GM12874 (cell line): ENCODE measurements around the gene VCAN.

Experiments
- TF ChIP-seq, protein P1 (sequence below): IDR thresholded peaks from 2 replicates; pipeline ENCODE4 v1.5.1; 2011; ENCODE audit warnings: low read depth, mild to moderate bottlenecking, control low read depth, low read length, moderate library complexity; ENCODE audit not compliant: insufficient read depth

Gene VCAN

GRCh38 chr5:83513491-83513890, 41.9 kb downstream of the VCAN start:
- TF ChIP-seq, protein P1, sequence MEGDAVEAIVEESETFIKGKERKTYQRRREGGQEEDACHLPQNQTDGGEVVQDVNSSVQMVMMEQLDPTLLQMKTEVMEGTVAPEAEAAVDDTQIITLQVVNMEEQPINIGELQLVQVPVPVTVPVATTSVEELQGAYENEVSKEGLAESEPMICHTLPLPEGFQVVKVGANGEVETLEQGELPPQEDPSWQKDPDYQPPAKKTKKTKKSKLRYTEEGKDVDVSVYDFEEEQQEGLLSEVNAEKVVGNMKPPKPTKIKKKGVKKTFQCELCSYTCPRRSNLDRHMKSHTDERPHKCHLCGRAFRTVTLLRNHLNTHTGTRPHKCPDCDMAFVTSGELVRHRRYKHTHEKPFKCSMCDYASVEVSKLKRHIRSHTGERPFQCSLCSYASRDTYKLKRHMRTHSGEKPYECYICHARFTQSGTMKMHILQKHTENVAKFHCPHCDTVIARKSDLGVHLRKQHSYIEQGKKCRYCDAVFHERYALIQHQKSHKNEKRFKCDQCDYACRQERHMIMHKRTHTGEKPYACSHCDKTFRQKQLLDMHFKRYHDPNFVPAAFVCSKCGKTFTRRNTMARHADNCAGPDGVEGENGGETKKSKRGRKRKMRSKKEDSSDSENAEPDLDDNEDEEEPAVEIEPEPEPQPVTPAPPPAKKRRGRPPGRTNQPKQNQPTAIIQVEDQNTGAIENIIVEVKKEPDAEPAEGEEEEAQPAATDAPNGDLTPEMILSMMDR = no peak

DNA sequence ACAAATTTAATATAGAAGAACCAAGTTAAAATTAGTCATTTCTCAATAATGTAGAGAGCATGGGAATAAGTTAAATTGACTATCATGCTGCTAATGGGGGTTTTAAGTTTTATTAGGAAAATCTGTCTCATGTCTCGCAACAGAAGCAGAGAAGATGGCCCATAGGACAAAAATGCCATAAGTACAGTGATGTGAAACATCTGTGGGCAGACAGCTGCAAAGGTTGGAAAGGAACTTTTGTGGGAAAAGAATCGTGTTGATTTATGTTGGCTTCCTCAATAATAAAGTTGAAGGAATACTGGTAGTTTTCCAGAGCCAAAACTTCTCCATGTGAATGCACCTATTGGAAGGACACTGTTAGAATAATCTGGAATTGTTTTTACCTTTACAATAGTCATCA, 44.8 kb downstream of the VCAN start:
- TF ChIP-seq, protein P1 = no peak

DNA sequence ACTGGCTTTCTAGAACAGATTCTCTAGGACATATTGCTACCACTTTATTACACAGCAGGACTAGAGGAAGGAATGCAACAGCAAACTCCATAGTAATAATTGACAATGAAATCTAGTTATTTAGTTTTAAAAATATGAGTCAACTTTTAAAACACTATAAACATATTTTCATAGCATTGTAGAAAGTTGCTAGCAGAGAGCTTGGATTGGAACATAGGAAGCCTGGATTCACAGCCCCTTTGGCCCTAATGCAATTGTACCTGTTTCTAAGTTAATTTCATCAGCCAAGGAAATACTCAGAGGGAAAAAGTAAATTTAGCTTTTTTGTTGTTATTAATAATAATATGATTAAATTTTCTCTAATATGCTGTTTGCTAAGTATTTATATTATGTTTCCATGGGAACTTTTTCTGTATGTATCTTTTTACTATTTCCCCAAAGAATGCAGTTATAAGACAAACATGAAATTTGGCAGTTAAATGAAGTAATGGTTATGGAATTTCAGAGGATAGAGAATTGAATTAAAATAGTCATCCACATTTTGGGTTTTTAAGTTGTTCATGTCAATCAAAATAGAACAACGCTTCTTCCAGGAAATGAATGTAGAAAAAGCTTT, 45.6 kb downstream of the VCAN start:
- TF ChIP-seq, protein P1 = no peak

DNA sequence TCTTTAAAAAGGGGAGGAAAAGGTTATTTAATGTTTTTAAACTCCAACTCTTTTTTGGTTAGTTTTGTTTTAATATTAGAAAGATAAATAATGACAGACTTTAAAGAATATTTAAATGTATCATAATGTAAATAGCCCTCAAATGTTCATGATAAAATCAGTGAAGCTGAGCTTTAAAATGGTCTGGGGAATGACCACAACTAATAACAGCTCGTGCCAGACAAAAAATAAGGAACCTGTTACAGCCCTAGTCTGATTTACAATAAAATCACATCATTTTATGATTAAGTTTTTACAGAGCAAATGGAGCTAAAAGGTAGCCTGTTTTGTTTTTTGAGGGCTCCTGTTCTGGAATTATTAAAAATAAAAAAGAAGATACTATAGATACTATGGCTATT, 46.1 kb downstream of the VCAN start:
- TF ChIP-seq, protein P1 = no peak

DNA sequence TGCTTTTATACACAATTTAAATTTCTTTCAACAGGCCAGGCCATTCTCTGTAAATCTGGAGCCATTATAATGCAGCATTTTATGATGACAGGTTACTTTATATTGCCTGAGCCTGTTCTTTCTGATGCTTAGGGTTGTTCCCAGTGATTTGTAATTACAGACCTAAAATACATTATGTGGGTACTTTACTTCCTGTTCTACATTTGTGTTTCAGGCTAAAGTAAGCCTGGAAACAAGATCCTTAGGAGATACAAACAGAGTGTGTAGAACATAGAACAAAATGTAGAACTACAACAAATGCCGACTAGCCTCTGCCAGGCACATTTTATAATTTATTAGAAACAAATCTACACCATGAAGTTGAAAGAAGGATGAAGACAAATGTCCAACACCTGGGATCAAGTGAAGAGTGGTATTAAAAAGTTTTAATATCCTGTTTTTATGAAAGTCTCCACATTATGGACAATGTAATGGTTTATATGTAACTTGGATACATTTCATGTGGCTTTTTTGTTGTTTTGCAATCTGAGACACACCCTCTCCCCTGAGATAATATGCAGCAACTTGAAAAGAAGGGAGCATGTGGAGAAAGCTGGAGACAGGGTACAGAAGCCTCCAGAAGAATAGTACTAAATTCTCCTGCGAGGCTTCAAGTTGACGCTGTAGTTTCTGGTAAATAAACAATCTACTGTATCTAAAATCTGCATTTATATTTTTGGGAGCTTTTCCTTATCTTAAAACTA, 46.9 kb downstream of the VCAN start:
- TF ChIP-seq, protein P1 = no peak

DNA sequence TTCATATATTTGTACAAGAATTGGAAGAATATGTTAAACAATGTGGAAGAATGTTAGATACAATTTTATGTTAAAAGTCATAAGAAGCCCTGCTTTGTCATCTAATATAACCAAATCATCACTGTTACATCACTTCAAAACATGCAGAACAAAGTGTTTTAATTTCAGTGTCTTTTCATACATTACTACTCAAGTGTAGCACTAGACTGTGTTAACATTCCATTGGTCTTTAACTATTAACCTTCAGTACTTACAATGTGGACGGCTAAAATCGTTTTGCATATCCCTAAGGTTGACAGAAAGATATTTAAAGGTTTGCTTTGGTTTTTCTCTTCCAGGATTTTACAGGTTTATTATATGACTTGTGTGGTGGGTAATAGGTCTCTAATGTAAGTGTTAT, 50.9 kb downstream of the VCAN start:
- TF ChIP-seq, protein P1 = no peak

DNA sequence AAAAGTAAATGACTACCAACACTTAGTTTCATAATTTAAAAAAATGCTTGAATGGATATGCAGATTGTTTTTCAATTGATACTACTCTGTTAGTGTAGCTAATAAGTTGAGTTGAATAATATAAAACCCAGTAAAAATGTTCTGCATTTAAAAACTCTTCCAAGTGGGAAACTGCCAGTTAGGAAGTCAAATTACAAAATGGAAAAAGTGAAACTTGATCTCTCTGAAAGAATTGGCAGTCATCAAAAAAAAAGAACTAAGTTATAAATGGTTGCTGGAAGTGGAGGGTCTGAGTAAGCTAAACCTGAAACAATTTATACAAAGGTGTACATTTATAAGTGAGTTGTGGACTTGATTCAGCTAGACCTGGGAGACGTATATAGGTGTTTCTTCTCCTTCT, 52.4 kb downstream of the VCAN start:
- TF ChIP-seq, protein P1 = no peak
